GM12878 (cell line): ENCODE measurements around the gene FAM184B.

Experiments used
- BRCA1 ChIP-seq: IDR thresholded peaks from 2 replicates; pipeline ENCODE4 v1.6.1; 2011; ENCODE audit warnings: low read depth, low read length, improper control_type of control experiment
- EP300 ChIP-seq, 2 experiments: fragments of 150-350 bp in 1 of 2; IDR thresholded peaks; 2 replicates each; pipeline ENCODE4 v1.6.1; 2011 to 2012; ENCODE audit warnings: low read depth in 2 of 2, low read length in 2 of 2, borderline replicate concordance in 1 of 2, improper control_type of control experiment in 1 of 2, inconsistent platforms in 1 of 2; ENCODE audit not compliant: control insufficient read depth in 1 of 2
- GABPA ChIP-seq: IDR thresholded peaks from 2 replicates; pipeline ENCODE4 v1.6.1; 2014; ENCODE audit warnings: antibody characterized with exemption, low read depth, mild to moderate bottlenecking, inconsistent platforms
- NFYB ChIP-seq: IDR thresholded peaks from 2 replicates; pipeline ENCODE4 v1.6.1; 2011; ENCODE audit warnings: low read depth, mild to moderate bottlenecking, low read length, improper control_type of control experiment, moderate library complexity; ENCODE audit not compliant: insufficient read depth
- NRF1 ChIP-seq: conservative IDR thresholded peaks from 2 replicates; pipeline ENCODE4 v1.6.1; 2011; ENCODE audit warnings: mild to moderate bottlenecking, low read depth, low read length, improper control_type of control experiment
- PRDM15 ChIP-seq: fragments of 450-650 bp; formaldehyde crosslinking; IDR thresholded peaks from 2 replicates; pipeline ENCODE4 v1.4.0; 2020; ENCODE audit warnings: mild to moderate bottlenecking, moderate library complexity
- SMAD1 ChIP-seq: fragments of 450-650 bp; IDR thresholded peaks from 2 replicates; pipeline ENCODE4 v1.6.1; 2018; ENCODE audit warnings: mild to moderate bottlenecking, low read depth; ENCODE audit not compliant: partially characterized antibody
- SUZ12 ChIP-seq: fragments of 200-600 bp; sonication (generic); IDR thresholded peaks from one replicate; pipeline ENCODE4 v1.6.1; 2018; ENCODE audit warnings: antibody characterized with exemption, mild to moderate bottlenecking; ENCODE audit not compliant: unreplicated experiment
- TAF1 ChIP-seq: IDR thresholded peaks from 2 replicates; pipeline ENCODE4 v1.6.1; 2011; ENCODE audit warnings: mild to moderate bottlenecking, low read depth, low read length, borderline replicate concordance
- TF ChIP-seq, protein P1 (sequence below): IDR thresholded peaks from 2 replicates; pipeline ENCODE4 v1.6.1; 2011; ENCODE audit warnings: low read depth, mild to moderate bottlenecking, low read length, moderate library complexity, borderline replicate concordance; ENCODE audit errors: extremely low read depth
- TF ChIP-seq, protein P2 (sequence below), 3 experiments: IDR thresholded peaks in 2 of 3; conservative IDR thresholded peaks in 1 of 3; 2 replicates each; pipeline ENCODE4 v1.5.1; 2011; ENCODE audit warnings: low read depth in 3 of 3, low read length in 3 of 3, mild to moderate bottlenecking in 3 of 3, control low read depth in 2 of 3, moderate library complexity in 2 of 3, inconsistent platforms in 1 of 3, mixed read lengths in 1 of 3; ENCODE audit not compliant: control insufficient read depth in 2 of 3, insufficient read depth in 1 of 3; ENCODE audit errors: extremely low read depth in 1 of 3

- TF ChIP-seq, protein P1, sequence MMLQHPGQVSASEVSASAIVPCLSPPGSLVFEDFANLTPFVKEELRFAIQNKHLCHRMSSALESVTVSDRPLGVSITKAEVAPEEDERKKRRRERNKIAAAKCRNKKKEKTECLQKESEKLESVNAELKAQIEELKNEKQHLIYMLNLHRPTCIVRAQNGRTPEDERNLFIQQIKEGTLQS = no peak
- TF ChIP-seq GABPA (no peak), NFYB (no peak), BRCA1 (no peak), NRF1 (no peak), TAF1 (no peak), EP300 (IDR thresholded peaks at IDR 0.05; ENCODE audit: borderline replicate concordance in 1 of 2, control insufficient read depth in 1 of 2, low read depth in 2 of 2, low read length in 2 of 2) (no peak), PRDM15 (CRISPR knock-in tag) (no peak), SUZ12 (no peak), SMAD1 (no peak)
- TF ChIP-seq, protein P2, sequence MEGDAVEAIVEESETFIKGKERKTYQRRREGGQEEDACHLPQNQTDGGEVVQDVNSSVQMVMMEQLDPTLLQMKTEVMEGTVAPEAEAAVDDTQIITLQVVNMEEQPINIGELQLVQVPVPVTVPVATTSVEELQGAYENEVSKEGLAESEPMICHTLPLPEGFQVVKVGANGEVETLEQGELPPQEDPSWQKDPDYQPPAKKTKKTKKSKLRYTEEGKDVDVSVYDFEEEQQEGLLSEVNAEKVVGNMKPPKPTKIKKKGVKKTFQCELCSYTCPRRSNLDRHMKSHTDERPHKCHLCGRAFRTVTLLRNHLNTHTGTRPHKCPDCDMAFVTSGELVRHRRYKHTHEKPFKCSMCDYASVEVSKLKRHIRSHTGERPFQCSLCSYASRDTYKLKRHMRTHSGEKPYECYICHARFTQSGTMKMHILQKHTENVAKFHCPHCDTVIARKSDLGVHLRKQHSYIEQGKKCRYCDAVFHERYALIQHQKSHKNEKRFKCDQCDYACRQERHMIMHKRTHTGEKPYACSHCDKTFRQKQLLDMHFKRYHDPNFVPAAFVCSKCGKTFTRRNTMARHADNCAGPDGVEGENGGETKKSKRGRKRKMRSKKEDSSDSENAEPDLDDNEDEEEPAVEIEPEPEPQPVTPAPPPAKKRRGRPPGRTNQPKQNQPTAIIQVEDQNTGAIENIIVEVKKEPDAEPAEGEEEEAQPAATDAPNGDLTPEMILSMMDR (IDR thresholded peaks at IDR 0.05 in 2 of 3, conservative IDR thresholded peaks at IDR 0.05 in 1 of 3; ENCODE audit: control insufficient read depth in 2 of 3, extremely low read depth in 1 of 3, insufficient read depth in 1 of 3, low read depth in 3 of 3, low read length in 3 of 3) = no peak
Measured at GRCh38 chr4:17811078-17811603, 29.7 kb upstream of the FAM184B start.
